GM20000 (cell line): ENCODE data around the gene FAM107B.

Experiments
- DNase-seq: peaks from one replicate; pipeline ENCODE4 v3.0.0; 2012; ENCODE audit warnings: low spot score
- TF ChIP-seq, protein P1 (sequence below): IDR thresholded peaks from 2 replicates; pipeline ENCODE4 v1.5.1; 2012; ENCODE audit warnings: mild to moderate bottlenecking, control low read depth; ENCODE audit errors: extremely low read depth, missing control alignments

FAM107B gene

DNA sequence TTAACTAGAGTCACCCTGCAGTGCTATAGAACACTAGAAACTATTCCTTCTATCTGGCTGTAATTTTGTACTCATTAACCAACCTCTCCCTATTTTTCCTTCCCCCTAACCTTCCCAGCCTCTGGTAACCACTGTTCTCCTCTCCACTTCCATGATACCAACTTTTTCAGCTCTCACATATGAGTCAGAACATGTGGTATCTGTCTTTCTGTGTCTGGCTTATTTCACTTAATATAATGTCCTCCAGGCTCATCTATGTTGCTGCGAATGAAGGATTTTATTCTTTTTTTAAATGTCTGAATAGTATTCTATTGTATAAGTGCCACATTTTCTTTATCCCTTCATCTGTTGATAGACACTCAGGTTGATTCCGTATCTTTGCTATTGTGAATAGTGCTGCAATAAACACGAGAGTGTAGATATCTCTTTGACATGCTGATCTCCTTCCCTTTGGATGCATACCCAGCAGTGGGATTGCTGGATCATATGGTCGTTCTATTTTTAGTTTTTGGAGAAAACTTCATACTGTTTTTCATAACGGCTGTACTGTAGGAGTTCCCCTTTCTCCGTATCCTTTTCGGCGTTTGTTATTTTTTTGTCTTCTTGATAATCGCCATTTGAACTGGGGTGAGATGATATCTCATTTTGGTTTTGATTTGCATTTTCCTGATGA is 101.4 kb downstream of the FAM107B start:
- TF ChIP-seq, protein P1, sequence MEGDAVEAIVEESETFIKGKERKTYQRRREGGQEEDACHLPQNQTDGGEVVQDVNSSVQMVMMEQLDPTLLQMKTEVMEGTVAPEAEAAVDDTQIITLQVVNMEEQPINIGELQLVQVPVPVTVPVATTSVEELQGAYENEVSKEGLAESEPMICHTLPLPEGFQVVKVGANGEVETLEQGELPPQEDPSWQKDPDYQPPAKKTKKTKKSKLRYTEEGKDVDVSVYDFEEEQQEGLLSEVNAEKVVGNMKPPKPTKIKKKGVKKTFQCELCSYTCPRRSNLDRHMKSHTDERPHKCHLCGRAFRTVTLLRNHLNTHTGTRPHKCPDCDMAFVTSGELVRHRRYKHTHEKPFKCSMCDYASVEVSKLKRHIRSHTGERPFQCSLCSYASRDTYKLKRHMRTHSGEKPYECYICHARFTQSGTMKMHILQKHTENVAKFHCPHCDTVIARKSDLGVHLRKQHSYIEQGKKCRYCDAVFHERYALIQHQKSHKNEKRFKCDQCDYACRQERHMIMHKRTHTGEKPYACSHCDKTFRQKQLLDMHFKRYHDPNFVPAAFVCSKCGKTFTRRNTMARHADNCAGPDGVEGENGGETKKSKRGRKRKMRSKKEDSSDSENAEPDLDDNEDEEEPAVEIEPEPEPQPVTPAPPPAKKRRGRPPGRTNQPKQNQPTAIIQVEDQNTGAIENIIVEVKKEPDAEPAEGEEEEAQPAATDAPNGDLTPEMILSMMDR: no peak

DNA sequence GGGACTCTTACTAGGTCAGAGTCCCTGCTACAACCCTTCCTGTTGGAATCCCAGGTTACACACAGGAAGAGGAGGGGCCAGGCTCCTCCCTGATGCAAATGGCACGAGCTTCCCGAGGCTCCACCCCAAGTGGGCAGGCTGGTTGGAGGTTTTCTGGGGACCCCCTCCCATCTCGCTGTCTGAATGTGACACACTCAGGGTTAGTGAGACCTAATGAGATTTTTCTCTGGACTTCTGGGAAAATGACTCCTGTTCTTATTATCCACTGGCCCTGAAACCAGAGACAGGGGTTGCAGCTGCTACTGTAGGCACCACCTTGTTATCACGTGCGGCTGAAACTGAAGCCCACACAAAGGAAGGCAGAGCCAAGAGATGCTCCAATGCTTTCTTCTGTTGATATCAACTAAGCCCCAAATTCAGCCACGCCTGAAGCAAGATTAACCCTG is 103.3 kb downstream of the FAM107B start:
- DNase-seq: no peak
- TF ChIP-seq, protein P1: no peak

More for the DNA sequence above, 101.4 kb downstream of the FAM107B start:
- no peak for DNase-seq

DNA sequence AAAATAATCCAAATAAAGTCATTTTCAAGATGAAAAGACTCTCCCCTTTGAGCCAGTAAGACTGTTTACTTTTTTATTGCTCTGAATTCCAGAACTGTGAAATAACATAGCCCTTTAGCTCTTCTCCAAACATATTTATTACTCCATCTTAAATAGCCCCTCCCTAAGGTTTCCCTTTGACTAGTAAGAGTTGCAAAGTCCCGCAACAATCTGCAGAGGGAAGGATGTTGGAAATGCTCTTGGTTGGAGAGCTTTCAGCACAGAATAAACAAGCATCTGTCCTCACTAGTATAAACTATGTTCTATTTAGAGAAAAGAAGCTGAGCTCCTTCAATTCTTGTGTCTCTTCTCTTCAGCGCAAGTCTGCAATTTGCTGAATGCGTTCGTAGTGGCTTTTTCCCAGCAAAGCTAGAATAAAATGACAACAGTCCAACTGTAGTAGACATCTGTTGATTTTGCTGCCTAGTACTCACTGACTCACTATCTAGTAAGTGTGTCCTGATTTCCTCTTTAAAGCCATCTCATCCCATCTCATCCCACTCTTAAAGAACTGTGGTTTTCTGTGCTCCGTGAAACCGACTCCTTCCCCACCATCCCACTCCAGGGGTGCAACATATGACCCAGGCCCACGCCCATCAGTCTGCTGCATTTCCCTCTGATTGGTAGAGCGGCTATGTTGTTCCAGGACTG is 104.0 kb downstream of the FAM107B start:
- TF ChIP-seq, protein P1: no peak

DNA sequence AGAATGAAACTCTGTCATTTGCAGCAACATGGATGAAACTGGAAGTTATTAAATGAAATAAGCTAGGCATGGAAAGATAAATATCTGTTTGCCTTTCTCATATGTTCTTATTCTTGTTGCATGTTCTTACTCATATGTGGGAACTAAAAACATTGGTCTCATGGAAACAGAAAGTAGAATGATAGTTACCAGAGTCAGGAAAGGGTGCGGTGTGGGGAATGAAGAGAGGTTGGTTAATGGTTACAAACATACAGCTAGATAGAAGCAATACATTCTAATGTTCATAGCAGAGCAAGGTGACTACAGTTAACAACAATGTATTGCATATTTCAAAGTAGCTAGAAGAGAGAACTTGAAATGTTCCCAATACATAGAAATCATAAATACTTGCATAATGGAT is 105.1 kb downstream of the FAM107B start:
- no peak for DNase-seq
- TF ChIP-seq, protein P1: no peak

More for the DNA sequence above, 104.0 kb downstream of the FAM107B start:
- DNase-seq: no peak

DNA sequence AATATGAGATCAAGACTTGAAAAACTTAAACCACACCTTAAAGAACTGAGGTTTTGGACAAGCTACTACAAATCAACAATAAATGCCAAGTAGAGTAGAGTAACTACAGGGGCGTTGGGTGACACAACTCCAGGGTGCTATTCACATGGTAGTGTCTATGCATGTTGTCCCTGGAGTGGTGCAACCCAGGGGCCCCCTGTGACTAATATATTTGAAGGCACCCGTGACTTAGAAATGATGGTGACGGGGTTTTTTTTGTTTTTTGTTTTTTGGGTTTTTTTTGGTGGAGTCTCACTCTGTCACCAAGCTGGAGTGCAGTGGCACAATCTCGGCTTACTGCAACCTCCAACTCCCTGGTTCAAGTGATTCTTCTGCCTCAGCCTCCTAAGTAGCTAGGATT is 106.9 kb downstream of the FAM107B start:
- DNase-seq: no peak
- TF ChIP-seq, protein P1: no peak

DNA sequence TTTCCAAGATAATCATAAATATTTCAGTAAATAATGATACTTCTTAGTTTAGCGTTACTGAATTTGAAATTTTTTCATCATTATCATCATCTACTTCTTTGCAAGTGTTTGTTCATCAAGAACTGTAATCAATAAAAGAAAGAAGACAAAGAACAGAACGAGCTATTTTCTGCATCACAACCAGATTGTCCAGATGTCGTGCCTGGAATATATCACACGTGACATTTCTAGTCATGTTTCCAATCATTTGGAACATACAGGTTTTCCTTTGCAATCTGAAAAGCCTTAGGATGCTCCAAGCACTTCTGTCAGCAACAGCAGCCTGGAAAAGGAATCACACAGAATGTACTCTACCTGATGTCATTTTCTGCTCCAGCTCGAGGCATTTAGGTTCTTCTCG is 107.4 kb downstream of the FAM107B start:
- no peak for DNase-seq
- TF ChIP-seq, protein P1: no peak
